OCI-LY3 (cell line): ENCODE data around the gene LMX1B.
"Not testable (repeated sequence)": the region's sequence is repeated elsewhere in the genome, so short reads cannot be mapped to it uniquely, and the experiment has no call there.

Source experiments
- H2AFZ ChIP-seq: fragments of 200-600, 300-600 bp; shearing (Covaris generic); 2 replicates; pipeline ENCODE4 v1.6.0; 2014; ENCODE audit warnings: antibody characterized with exemption, low read depth, low read length
- H3K27ac ChIP-seq: fragments of 200-600, 300-600 bp; sonication (generic); 2 replicates; pipeline ENCODE4 v1.5.1; 2014; ENCODE audit warnings: mild to moderate bottlenecking, low read length, moderate library complexity, mixed read lengths
- H3K27me3 ChIP-seq: fragments of 200-600, 300-600 bp; sonication (generic); 2 replicates; pipeline ENCODE4 v1.6.1; 2014; ENCODE audit warnings: low read depth, low read length, mixed read lengths
- H3K36me3 ChIP-seq: fragments of 200-600, 300-600 bp; sonication (generic); replicated peaks from 2 replicates; pipeline ENCODE3; 2014; ENCODE audit warnings: low read depth, low read length, mixed read lengths
- H3K4me1 ChIP-seq: fragments of 300-600, 200-600 bp; sonication (generic); 2 replicates; pipeline ENCODE4 v1.6.1; 2014; ENCODE audit warnings: low read length, mixed read lengths
- H3K4me2 ChIP-seq: fragments of 200-600, 300-600 bp; sonication (generic); 2 replicates; pipeline ENCODE4 v1.6.1; 2014; ENCODE audit warnings: low read length, mixed read lengths
- H3K4me3 ChIP-seq: fragments of 300-600, 200-600 bp; sonication (generic); 2 replicates; pipeline ENCODE4 v1.5.1; 2014; ENCODE audit warnings: antibody characterized with exemption, mild to moderate bottlenecking, low read length, moderate library complexity
- H3K79me2 ChIP-seq: fragments of 300-600, 200-600 bp; shearing (Covaris generic); 2 replicates; pipeline ENCODE4 v1.6.1; 2014; ENCODE audit warnings: mild to moderate bottlenecking, low read length, mixed read lengths
- H3K9ac ChIP-seq: fragments of 300-600, 200-600 bp; shearing (Covaris generic); 2 replicates; pipeline ENCODE4 v1.6.0; 2014; ENCODE audit warnings: mild to moderate bottlenecking, low read length, moderate library complexity
- H3K9me3 ChIP-seq: fragments of 200-600, 300-600 bp; shearing (Covaris generic); 2 replicates; pipeline ENCODE4 v1.6.1; 2014; ENCODE audit warnings: low read length, mixed read lengths; ENCODE audit not compliant: insufficient read depth
- H4K20me1 ChIP-seq: fragments of 200-600, 300-600 bp; sonication (generic); 2 replicates; pipeline ENCODE4 v1.6.1; 2016; ENCODE audit warnings: low read length, mixed read lengths; ENCODE audit not compliant: insufficient read depth
- CTCF ChIP-seq: fragments of 200-600, 300-600 bp; sonication (generic); IDR thresholded peaks from 2 replicates; pipeline ENCODE4 v1.5.1; 2014; ENCODE audit warnings: antibody characterized with exemption, low read length, low read depth
- EZH2phosphoT487 ChIP-seq: fragments of 200-600 bp; shearing (Covaris generic); IDR thresholded peaks from 2 replicates; pipeline ENCODE4 v1.6.1; 2018; ENCODE audit warnings: antibody characterized with exemption, mixed run types, low read depth

LMX1B gene

GRCh38 chr9:126652140-126652582 is 38.4 kb downstream of the LMX1B start:
- TF ChIP-seq CTCF (no peak), EZH2phosphoT487 (no peak)
- no peak overlapping the region for H3K4me2 ChIP-seq
- peaks cover 58% of the 10 kb centered on the region for H3K27me3 ChIP-seq
- H3K36me3 ChIP-seq, result no peaks in the 10 kb centered on the region
- no peaks in the 10 kb centered on the region for H4K20me1 ChIP-seq
- H3K4me1 ChIP-seq, result no peaks in the 10 kb centered on the region
- no peak overlapping the region for H3K27ac ChIP-seq
- no peaks in the 10 kb centered on the region for H3K9me3 ChIP-seq
- H3K4me3 ChIP-seq, result no peak overlapping the region
- no peaks in the 10 kb centered on the region for H3K79me2 ChIP-seq
- no peak overlapping the region for H3K9ac ChIP-seq
- no peak overlapping the region for H2AFZ ChIP-seq

- Histone ChIP-seq H2AFZ (no peak overlapping the region), H4K20me1 (no peaks in the 10 kb centered on the region), H3K27me3 (peaks cover 39% of the 10 kb centered on the region), H3K4me3 (no peak overlapping the region), H3K9me3 (no peaks in the 10 kb centered on the region), H3K27ac (no peak overlapping the region), H3K36me3 (no peaks in the 10 kb centered on the region), H3K79me2 (no peaks in the 10 kb centered on the region), H3K9ac (no peak overlapping the region), H3K4me1 (no peaks in the 10 kb centered on the region), H3K4me2 (no peak overlapping the region)
- TF ChIP-seq CTCF, result no peak
- no peak for TF ChIP-seq EZH2phosphoT487
Measured at GRCh38 chr9:126654124-126654523, 40.4 kb downstream of the LMX1B start.

DNA sequence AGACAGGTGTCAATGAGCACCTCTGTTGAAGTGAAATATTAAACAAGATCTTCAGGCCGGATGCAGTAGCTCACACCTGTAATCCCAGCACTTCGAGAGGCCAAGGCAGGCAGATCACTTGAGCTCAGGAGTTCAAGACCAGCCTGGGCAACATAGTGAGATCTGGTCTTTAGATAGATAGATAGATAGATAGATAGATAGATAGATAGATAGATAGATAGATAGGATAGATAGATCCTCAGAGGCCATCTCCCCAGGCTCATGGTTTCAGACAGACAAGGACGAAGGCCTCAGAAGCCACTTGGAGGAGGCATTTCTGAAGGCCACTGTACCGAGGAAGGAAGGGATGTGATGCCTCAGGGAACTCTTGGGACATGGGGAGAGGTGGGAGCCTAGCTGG is 42.5 kb downstream of the LMX1B start:
- H3K36me3 ChIP-seq, H3K27ac ChIP-seq, H3K4me3 ChIP-seq, H4K20me1 ChIP-seq, H2AFZ ChIP-seq, H3K4me1 ChIP-seq, H3K79me2 ChIP-seq, H3K4me2 ChIP-seq, H3K9me3 ChIP-seq, H3K9ac ChIP-seq: not testable (repeated sequence)
- peaks cover 23% of the 10 kb centered on the region for H3K27me3 ChIP-seq

DNA sequence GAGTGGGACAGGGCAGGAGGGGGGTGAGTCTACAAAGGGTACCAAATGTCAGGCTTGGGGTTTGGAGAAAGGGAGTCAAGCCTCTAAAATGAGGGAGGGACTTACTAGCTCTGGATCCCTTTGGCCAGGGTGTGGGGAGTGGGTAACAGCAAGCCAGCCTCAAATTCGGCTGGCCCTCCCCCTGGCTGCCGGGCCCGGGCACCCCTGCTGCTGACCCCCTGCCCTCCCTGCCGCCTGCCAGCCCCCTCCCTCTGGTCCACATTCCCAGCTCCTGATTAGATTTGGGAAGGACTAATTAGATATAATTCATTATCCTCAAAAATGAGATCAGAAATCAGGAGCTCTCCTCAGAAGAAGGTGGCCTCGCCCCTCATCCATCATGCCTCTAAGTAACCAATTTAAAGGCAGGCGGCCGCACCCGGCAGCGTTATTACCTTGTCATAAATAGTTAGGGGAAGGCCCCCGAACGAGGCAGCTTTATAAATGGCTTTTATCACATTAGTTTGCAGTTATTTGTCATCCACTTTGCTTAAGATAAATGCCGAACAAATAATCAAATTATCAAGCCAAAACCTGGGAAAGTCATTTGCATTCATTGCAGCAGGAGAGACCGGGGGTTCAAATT is 44.6 kb downstream of the LMX1B start:
- Histone ChIP-seq H4K20me1 (no peaks in the 10 kb centered on the region), H3K4me2 (no peak overlapping the region), H3K9me3 (no peaks in the 10 kb centered on the region), H3K79me2 (no peaks in the 10 kb centered on the region), H3K27ac (no peak overlapping the region), H3K9ac (no peak overlapping the region), H3K36me3 (no peaks in the 10 kb centered on the region), H2AFZ (no peak overlapping the region), H3K4me1 (no peaks in the 10 kb centered on the region), H3K4me3 (no peak overlapping the region), H3K27me3 (peaks cover 8% of the 10 kb centered on the region; the same call in 1 of the 2 replicates)
- TF ChIP-seq CTCF (no peak), EZH2phosphoT487 (no peak)
